ENCODE results near the gene C16orf78.

GRCh38 chr16:49414671-49415070, 41.1 kb downstream of the C16orf78 start:
- no peak for TF ChIP-seq POLR2A (IDR thresholded peaks at IDR 0.05; ENCODE audit: extremely low read depth, insufficient read length)
- TF ChIP-seq, protein P1, sequence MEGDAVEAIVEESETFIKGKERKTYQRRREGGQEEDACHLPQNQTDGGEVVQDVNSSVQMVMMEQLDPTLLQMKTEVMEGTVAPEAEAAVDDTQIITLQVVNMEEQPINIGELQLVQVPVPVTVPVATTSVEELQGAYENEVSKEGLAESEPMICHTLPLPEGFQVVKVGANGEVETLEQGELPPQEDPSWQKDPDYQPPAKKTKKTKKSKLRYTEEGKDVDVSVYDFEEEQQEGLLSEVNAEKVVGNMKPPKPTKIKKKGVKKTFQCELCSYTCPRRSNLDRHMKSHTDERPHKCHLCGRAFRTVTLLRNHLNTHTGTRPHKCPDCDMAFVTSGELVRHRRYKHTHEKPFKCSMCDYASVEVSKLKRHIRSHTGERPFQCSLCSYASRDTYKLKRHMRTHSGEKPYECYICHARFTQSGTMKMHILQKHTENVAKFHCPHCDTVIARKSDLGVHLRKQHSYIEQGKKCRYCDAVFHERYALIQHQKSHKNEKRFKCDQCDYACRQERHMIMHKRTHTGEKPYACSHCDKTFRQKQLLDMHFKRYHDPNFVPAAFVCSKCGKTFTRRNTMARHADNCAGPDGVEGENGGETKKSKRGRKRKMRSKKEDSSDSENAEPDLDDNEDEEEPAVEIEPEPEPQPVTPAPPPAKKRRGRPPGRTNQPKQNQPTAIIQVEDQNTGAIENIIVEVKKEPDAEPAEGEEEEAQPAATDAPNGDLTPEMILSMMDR (IDR thresholded peaks at IDR 0.05; ENCODE audit: low read depth, low read length), result no peak
- TF ChIP-seq MAX (IDR thresholded peaks at IDR 0.05; ENCODE audit: low read depth, low read length), result no peak
